ENCODE results near the gene TIAM2. TPM values are rescaled to one million over a fixed set of nuclear protein-coding genes. Genes with fewer than 3 reads are reported as not detected.

Gene TIAM2
- total and polyA plus RNA-seq, 10 donors = 4.3 to 21.9 (median 12.9) TPM

DNA sequence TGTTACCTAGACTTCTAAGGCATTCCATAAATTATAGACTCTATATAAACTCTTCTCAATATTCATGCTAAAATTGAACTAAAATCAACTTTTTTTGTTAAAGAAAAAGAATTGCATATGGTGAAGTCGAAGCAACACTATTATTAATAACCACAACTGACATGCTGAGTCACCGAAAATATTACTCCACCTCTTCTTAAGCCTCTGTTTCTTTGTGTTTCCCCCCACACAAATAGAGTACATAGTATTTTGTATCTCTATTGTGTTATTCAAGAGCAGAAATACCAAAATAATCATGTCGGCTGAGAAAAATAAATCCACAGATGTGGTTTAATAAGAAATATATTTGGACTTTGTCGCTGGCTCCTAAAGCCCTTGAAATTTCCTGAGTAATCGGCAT lies 295.4 kb downstream of the TIAM2 start:
- Histone ChIP-seq H3K4me1 (no peaks in the 10 kb centered on the region), H3K36me3 (peaks cover 0 to 80% (median 37%) of the 10 kb centered on the region in 6 donors), H3K9me3 (no peaks in the 10 kb centered on the region), H3K27ac (no peak overlapping the region), H3K27me3 (replicated peaks in 1 of 7) (no peaks in the 10 kb centered on the region), H3K4me3 (no peak overlapping the region)
- no peak for DNase-seq
- intact Hi-C loops (cut with DNase I; ENCODE audit: low total_unique reads) = no loop called here
- 91 to 97% (median 95%) methylated on average over 5 of the region's 5 CpGs for WGBS, 5 donors
- no peak for TF ChIP-seq POLR2A (IDR thresholded peaks at IDR 0.05)
- no peak for TF ChIP-seq POLR2AphosphoS5 (IDR thresholded peaks at IDR 0.05)
- TF ChIP-seq, protein P1, sequence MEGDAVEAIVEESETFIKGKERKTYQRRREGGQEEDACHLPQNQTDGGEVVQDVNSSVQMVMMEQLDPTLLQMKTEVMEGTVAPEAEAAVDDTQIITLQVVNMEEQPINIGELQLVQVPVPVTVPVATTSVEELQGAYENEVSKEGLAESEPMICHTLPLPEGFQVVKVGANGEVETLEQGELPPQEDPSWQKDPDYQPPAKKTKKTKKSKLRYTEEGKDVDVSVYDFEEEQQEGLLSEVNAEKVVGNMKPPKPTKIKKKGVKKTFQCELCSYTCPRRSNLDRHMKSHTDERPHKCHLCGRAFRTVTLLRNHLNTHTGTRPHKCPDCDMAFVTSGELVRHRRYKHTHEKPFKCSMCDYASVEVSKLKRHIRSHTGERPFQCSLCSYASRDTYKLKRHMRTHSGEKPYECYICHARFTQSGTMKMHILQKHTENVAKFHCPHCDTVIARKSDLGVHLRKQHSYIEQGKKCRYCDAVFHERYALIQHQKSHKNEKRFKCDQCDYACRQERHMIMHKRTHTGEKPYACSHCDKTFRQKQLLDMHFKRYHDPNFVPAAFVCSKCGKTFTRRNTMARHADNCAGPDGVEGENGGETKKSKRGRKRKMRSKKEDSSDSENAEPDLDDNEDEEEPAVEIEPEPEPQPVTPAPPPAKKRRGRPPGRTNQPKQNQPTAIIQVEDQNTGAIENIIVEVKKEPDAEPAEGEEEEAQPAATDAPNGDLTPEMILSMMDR (IDR thresholded peaks at IDR 0.05 in 8 of 11, conservative IDR thresholded peaks at IDR 0.05 in 3 of 11) = no peak

DNA sequence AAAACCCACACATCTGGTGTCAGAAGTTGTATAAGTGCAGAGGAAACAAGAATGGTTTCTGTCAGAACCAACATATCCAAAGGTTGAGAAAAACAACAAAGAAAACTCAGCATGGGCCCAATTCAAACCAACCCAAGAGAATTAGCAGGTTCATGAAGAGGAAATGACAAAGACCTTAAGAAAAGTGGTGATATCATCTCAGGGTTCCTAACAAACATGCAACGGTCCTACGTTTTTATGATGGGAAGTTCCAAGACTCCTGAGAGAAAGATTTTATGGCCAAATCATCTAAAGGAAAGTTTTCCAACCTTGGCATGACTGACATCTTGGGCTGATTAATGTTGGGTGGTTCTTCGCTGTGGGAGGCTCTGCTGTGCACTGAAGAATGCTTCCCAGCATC lies 296.2 kb downstream of the TIAM2 start:
- TF ChIP-seq POLR2A (IDR thresholded peaks at IDR 0.05) (no peak), POLR2AphosphoS5 (IDR thresholded peaks at IDR 0.05) (no peak)
- TF ChIP-seq, protein P1 (IDR thresholded peaks at IDR 0.05 in 8 of 11, conservative IDR thresholded peaks at IDR 0.05 in 3 of 11) = no peak
- DNase-seq = no peak
- 87 to 95% (median 91%) methylated on average over 3 of the region's 3 CpGs for WGBS, 5 donors
- peaks cover 0 to 84% (median 38%) of the 10 kb centered on the region in 6 donors for H3K36me3 ChIP-seq
- H3K27ac ChIP-seq = no peak overlapping the region
- H3K27me3 ChIP-seq (replicated peaks in 1 of 7) = no peaks in the 10 kb centered on the region
- no peak overlapping the region for H3K4me3 ChIP-seq
- intact Hi-C loops (cut with DNase I; ENCODE audit: low total_unique reads) = no loop called here
- no peaks in the 10 kb centered on the region for H3K4me1 ChIP-seq
- H3K9me3 ChIP-seq = no peaks in the 10 kb centered on the region

DNA sequence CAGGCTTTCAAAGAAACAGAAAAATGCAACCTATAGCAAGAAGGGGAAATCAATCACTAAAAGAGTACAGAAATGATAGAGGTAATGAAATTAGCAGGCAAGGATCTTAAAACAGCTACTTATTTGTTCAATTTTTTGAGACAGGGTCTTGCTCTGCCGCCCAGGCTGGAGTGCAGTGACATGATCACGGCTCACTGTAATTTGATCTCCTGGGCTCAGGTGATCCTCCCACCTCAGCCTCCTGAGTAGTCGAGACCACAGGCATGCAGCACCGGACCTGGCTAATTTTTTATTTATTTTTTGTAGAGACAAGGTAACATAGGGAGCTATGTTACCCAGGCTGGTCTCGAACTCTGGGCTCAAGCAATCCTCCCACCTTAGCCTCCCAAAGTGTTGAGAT lies 297.6 kb downstream of the TIAM2 start:
- Histone ChIP-seq H3K4me3 (no peak overlapping the region), H3K36me3 (peaks cover 0 to 96% (median 49%) of the 10 kb centered on the region in 6 donors), H3K9me3 (no peaks in the 10 kb centered on the region), H3K27ac (no peak overlapping the region), H3K27me3 (replicated peaks in 1 of 7) (no peaks in the 10 kb centered on the region), H3K4me1 (no peaks in the 10 kb centered on the region)
- DNase-seq = no peak
- TF ChIP-seq POLR2AphosphoS5 (IDR thresholded peaks at IDR 0.05) = no peak
- TF ChIP-seq, protein P1 (IDR thresholded peaks at IDR 0.05 in 8 of 11, conservative IDR thresholded peaks at IDR 0.05 in 3 of 11) = no peak
- TF ChIP-seq POLR2A (IDR thresholded peaks at IDR 0.05) = no peak
- intact Hi-C loops (cut with DNase I; ENCODE audit: low total_unique reads) = no loop called here
- WGBS, 5 donors = 69 to 97% (median 79%) methylated on average over 5 of the region's 5 CpGs

DNA sequence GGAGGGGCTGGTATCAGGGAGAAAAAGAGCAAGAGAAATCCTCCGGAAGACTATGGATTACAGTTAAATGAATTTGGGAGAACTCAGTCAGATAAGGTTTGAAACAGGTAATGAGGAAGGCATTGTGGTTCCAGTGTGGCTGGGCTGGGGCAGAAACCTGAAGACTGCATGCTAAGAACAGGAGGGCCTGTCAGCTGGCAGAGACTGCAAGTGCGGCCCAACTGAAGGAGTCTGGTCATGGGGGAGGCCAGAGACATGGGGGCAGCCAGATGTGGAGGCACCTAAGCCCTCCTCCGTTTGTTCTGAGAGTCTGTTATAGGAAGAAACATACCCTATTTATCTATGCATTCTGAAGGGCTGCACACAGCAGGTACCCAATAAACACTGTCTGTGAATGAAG lies 302.6 kb downstream of the TIAM2 start:
- DNase-seq = no peak
- TF ChIP-seq POLR2A (IDR thresholded peaks at IDR 0.05) = no peak
- TF ChIP-seq, protein P1 (IDR thresholded peaks at IDR 0.05 in 8 of 11, conservative IDR thresholded peaks at IDR 0.05 in 3 of 11) = no peak
- no peak for TF ChIP-seq POLR2AphosphoS5 (IDR thresholded peaks at IDR 0.05)
- H3K9me3 ChIP-seq = no peaks in the 10 kb centered on the region
- intact Hi-C loops (cut with DNase I; ENCODE audit: low total_unique reads) = no loop called here
- no peaks in the 10 kb centered on the region for H3K4me1 ChIP-seq
- 88 to 96% (median 91%) methylated on average over 3 of the region's 3 CpGs for WGBS, 5 donors
- no peak overlapping the region for H3K27ac ChIP-seq
- no peaks in the 10 kb centered on the region for H3K27me3 ChIP-seq (replicated peaks in 1 of 7)
- peaks cover 0 to 95% (median 42%) of the 10 kb centered on the region in 6 donors for H3K36me3 ChIP-seq
- no peak overlapping the region for H3K4me3 ChIP-seq

Data from spleen (tissue), 11 donors.